ENCODE results near the gene MKLN1. TPM values are rescaled to one million over a fixed set of nuclear protein-coding genes. Genes with fewer than 3 reads are reported as not detected.
"Not testable (repeated sequence)": the region's sequence is repeated elsewhere in the genome, so short reads cannot be mapped to it uniquely, and the experiment has no call there.

MKLN1 gene
- total and polyA plus RNA-seq, 7 donors: 14.7 to 70.8 (median 42.9) TPM

- H3K27me3 ChIP-seq (ENCODE audit: insufficient read depth in 3 of 3, low read length in 2 of 3): no peaks in the 10 kb centered on the region
- 96 to 100% (median 97%) methylated on average over 1 of the region's 1 CpG for WGBS, 3 donors
- no peak overlapping the region for H3K27ac ChIP-seq
- H3K36me3 ChIP-seq (ENCODE audit: insufficient read depth in 1 of 2, low read depth in 1 of 2): peaks cover 3 to 24% of the 10 kb centered on the region in 2 donors
- no peaks in the 10 kb centered on the region for H3K4me1 ChIP-seq
- DNase-seq (no peak), ATAC-seq (peak in 1 of 4 donors; percentile 23)
- H3K9me3 ChIP-seq: no peaks in the 10 kb centered on the region
- TF ChIP-seq, protein P1, sequence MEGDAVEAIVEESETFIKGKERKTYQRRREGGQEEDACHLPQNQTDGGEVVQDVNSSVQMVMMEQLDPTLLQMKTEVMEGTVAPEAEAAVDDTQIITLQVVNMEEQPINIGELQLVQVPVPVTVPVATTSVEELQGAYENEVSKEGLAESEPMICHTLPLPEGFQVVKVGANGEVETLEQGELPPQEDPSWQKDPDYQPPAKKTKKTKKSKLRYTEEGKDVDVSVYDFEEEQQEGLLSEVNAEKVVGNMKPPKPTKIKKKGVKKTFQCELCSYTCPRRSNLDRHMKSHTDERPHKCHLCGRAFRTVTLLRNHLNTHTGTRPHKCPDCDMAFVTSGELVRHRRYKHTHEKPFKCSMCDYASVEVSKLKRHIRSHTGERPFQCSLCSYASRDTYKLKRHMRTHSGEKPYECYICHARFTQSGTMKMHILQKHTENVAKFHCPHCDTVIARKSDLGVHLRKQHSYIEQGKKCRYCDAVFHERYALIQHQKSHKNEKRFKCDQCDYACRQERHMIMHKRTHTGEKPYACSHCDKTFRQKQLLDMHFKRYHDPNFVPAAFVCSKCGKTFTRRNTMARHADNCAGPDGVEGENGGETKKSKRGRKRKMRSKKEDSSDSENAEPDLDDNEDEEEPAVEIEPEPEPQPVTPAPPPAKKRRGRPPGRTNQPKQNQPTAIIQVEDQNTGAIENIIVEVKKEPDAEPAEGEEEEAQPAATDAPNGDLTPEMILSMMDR (IDR thresholded peaks at IDR 0.05): no peak
- no peak overlapping the region for H3K4me3 ChIP-seq
- intact Hi-C loops (cut with DNase I): no loop called here
These were observed 131.6 kb downstream of the MKLN1 start for GRCh38 chr7:131459256-131459655.

DNA sequence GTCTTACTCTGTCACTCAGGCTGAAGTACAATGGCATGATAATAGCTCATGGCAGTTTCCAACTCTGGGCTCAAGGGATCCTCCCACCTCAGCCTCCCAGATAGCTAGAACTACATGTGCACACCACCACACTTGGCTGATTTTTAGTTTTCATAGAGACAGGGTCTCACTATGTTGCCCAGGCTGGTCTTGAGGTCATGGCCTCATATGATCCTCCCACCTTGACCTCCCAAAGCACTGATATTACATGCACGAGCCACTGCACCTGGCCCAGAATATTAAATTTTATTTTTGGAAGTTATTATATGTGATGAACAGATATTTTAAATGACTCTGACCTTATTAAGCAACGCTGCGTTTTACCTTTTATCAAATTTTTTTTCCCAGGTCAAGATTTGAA lies 134.4 kb downstream of the MKLN1 start:
- no peak for DNase-seq
- peaks cover 3 to 52% of the 10 kb centered on the region in 2 donors for H3K36me3 ChIP-seq (ENCODE audit: insufficient read depth in 1 of 2, low read depth in 1 of 2)

DNA sequence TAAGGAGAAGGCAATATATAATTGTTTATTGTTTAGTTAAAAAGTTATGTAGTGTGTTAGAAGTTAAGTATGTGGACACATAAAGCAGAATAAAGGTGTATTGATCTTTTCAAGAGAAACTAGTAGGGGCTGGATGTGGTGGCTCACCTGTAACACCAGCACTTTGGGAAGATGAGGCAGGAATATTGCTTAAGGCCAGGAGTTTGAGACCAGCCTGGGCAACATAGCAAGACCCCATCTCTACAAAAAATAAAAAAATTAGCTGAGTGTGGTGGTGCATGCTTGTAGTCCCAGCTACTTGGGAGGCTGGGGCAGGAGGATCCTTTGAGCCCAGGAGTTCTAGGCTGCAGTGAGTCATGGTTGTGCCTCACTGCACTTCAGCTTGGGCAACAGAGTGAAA lies 135.0 kb downstream of the MKLN1 start:
- peaks cover 3 to 59% of the 10 kb centered on the region in 2 donors for H3K36me3 ChIP-seq (ENCODE audit: insufficient read depth in 1 of 2, low read depth in 1 of 2)
- H3K9me3 ChIP-seq; H3K27ac ChIP-seq; H3K4me3 ChIP-seq; DNase-seq; H3K27me3 ChIP-seq (ENCODE audit: insufficient read depth in 3 of 3, low read length in 2 of 3); H3K4me1 ChIP-seq; intact Hi-C loops (cut with DNase I); ATAC-seq: not testable (repeated sequence)

More for the DNA sequence above, 134.4 kb downstream of the MKLN1 start:
- no peak overlapping the region for H3K27ac ChIP-seq
- no peaks in the 10 kb centered on the region for H3K27me3 ChIP-seq (ENCODE audit: insufficient read depth in 3 of 3, low read length in 2 of 3)
- WGBS, 3 donors: 95 to 97% (median 96%) methylated on average over 3 of the region's 3 CpGs
- no peaks in the 10 kb centered on the region for H3K4me1 ChIP-seq
- TF ChIP-seq, protein P1 (IDR thresholded peaks at IDR 0.05): no peak
- no peak for ATAC-seq
- no peaks in the 10 kb centered on the region for H3K9me3 ChIP-seq
- intact Hi-C loops (cut with DNase I): no loop called here
- H3K4me3 ChIP-seq: no peak overlapping the region

- no peak overlapping the region for H3K4me3 ChIP-seq
- WGBS, 3 donors: 87 to 97% (median 89%) methylated on average over 12 of the region's 12 CpGs
- no peaks in the 10 kb centered on the region for H3K27me3 ChIP-seq (ENCODE audit: insufficient read depth in 3 of 3, low read length in 2 of 3)
- H3K9me3 ChIP-seq: no peaks in the 10 kb centered on the region
- ATAC-seq: no peak
- H3K4me1 ChIP-seq: no peaks in the 10 kb centered on the region
- intact Hi-C loops (cut with DNase I): no loop called here
- no peak overlapping the region for H3K27ac ChIP-seq
- DNase-seq: no peak
- peaks cover 5 to 95% of the 10 kb centered on the region in 2 donors for H3K36me3 ChIP-seq (ENCODE audit: insufficient read depth in 1 of 2, low read depth in 1 of 2)
- TF ChIP-seq, protein P1 (IDR thresholded peaks at IDR 0.05): no peak
These were observed 139.2 kb downstream of the MKLN1 start for GRCh38 chr7:131466735-131467365.

DNA sequence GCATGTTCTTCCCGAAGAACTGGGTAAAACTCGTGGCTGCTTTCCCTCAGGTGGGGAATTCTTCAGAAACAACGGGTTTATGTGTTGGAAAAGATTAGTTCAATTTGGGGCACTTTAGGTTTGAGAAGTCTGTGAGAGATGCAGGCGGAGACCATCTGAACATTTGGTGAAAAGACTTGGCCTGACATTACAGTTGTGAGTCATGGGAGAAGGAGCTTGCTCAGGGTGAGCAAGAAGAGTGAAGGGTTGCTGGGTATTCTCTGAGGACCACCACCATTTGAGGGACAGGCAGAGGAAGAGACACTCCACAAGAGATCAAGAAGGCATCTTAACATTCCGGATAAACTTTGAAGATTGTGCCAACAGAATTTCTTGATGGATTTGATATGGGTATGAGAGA lies 140.1 kb downstream of the MKLN1 start:
- H3K27ac ChIP-seq: no peak overlapping the region
- no peak overlapping the region for H3K4me3 ChIP-seq
- 85 to 92% (median 89%) methylated on average over 5 of the region's 5 CpGs for WGBS, 3 donors
- DNase-seq: no peak
- no peaks in the 10 kb centered on the region for H3K27me3 ChIP-seq (ENCODE audit: insufficient read depth in 3 of 3, low read length in 2 of 3)
- H3K4me1 ChIP-seq: no peaks in the 10 kb centered on the region
- no peaks in the 10 kb centered on the region for H3K9me3 ChIP-seq
- TF ChIP-seq, protein P1 (IDR thresholded peaks at IDR 0.05): no peak
- H3K36me3 ChIP-seq (ENCODE audit: insufficient read depth in 1 of 2, low read depth in 1 of 2): peaks cover 5 to 91% of the 10 kb centered on the region in 2 donors
- peak in 3 of 4 donors; percentile 50 to 56 (median 54) for ATAC-seq
- intact Hi-C loops (cut with DNase I): no loop called here
